ENCODE results near the gene VPS35L. TPM values are rescaled to one million over a fixed set of nuclear protein-coding genes. Genes with fewer than 3 reads are reported as not detected.
A peak's percentile ranks its signal among the peaks of the same experiment; 100 is the strongest.

VPS35L gene
- total and polyA plus RNA-seq, 2 of the 13 experiments (the other 11 are each of a cell fraction or from before 2014, with no cell fraction given), result 1.4 to 1.6 TPM

- TF ChIP-seq PHF20 (CRISPR knock-in tag; IDR thresholded peaks at IDR 0.05) (peak; percentile 95), KDM1A (CRISPR knock-in tag; IDR thresholded peaks at IDR 0.05) (no peak), ZNF850 (CRISPR knock-in tag; conservative IDR thresholded peaks at IDR 0.05) (0 out of 2 replicates have a peak, but pooled peaks have one; percentile 12), SATB2 (CRISPR knock-in tag; IDR thresholded peaks at IDR 0.05) (peak; percentile 59), ZNF605 (CRISPR knock-in tag; IDR thresholded peaks at IDR 0.05) (peak; percentile 97), NCOA1 (CRISPR knock-in tag; IDR thresholded peaks at IDR 0.05) (peak; percentile 47; the same call in 1 of the 2 replicates), ARNT (IDR thresholded peaks at IDR 0.05) (no peak), NFYB (CRISPR knock-in tag; IDR thresholded peaks at IDR 0.05) (peak; percentile 21; the same call in 1 of the 2 replicates)
Observed at GRCh38 chr16:19717741-19718623, 162.5 kb downstream of the VPS35L start, which contains the start of the genes IQCK and KNOP1 (continued).

GRCh38 chr16:19718624-19718965 lies 163.1 kb downstream of the VPS35L start:
- H4K20me1 ChIP-seq (ENCODE audit: insufficient read depth, low read length), result no peaks in the 10 kb centered on the region
- WGBS (ENCODE audit: low lambda C conversion rate), result under 1% methylated on average over 21 of the region's 21 CpGs
- peaks cover 27% of the 10 kb centered on the region for H3K4me1 ChIP-seq (ENCODE audit: insufficient read depth, low read length)
- peak overlapping the region; percentile 74 for H3K27ac ChIP-seq (ENCODE audit: extremely low read length, insufficient read depth, low read length)
- peak; percentile 14 for ATAC-seq
- peak overlapping the region; percentile 98 for H3K4me2 ChIP-seq (ENCODE audit: low read depth, low read length)
- no peak for FAIRE-seq
- ChIA-PET POLR2A (interaction anchor here (1.0 to 2.3 kb wide), 8 partner anchors 13 to 56 kb away, joined by 3 to 12 read pairs (median 4); no protein-coding TSS in a partner anchor), CTCF (ENCODE audit: low intra/inter-chr PET ratio, low total read pairs) (no interaction called here)
- in situ Hi-C loops (cut with HindIII; ENCODE audit: extremely low pct_ligation_motif_present, low pct_unique_long_range_greater_than_20kb), result loop anchor here (5.0 kb wide), 1 partner anchor 169 kb away; no protein-coding TSS in a partner anchor
- H3K4me3 ChIP-seq (replicated peaks in 1 of 3; ENCODE audit: insufficient read depth in 1 of 3, low read depth in 2 of 3, low read length in 3 of 3), result peak overlapping the region; percentile 74 to 98 (median 98)
- peak overlapping the region; percentile 98 for H2AFZ ChIP-seq (ENCODE audit: low read length)
- H3K27me3 ChIP-seq (ENCODE audit: control insufficient read depth in 1 of 2, insufficient read depth in 2 of 2, low read length in 2 of 2), result no peaks in the 10 kb centered on the region; a peak in 1 of 5 replicates
- H3K9ac ChIP-seq (ENCODE audit: insufficient read depth, low read depth, low read length), result peak overlapping the region; percentile 79
- H3K79me2 ChIP-seq (ENCODE audit: insufficient read depth, low read length), result peaks cover 30% of the 10 kb centered on the region
- intact Hi-C loops (cut with micrococcal nuclease; ENCODE audit: unreplicated experiment), result loop anchor here (5.0 kb wide), 2 partner anchors 34 to 169 kb away; no protein-coding TSS in a partner anchor
- DNase-seq (ENCODE audit: low spot score), result no peak
- no TSS peak for BruUV-seq (replicated peaks)
- no peaks in the 10 kb centered on the region for H3K9me3 ChIP-seq (ENCODE audit: low read length)
- H3K36me3 ChIP-seq (replicated peaks in 1 of 2; ENCODE audit: control insufficient read depth in 1 of 2, insufficient read depth in 2 of 2, low read length in 2 of 2), result peaks cover 6 to 12% of the 10 kb centered on the region in 2 experiments
- TF ChIP-seq ZNF18 (CRISPR knock-in tag; IDR thresholded peaks at IDR 0.05; ENCODE audit: insufficient replicate concordance), result peak; percentile 19
- TF ChIP-seq ZFP36L1 (CRISPR knock-in tag; IDR thresholded peaks at IDR 0.05), result no peak
- TF ChIP-seq ARID3A (IDR thresholded peaks at IDR 0.05; ENCODE audit: low read depth, low read length), result no peak
- no peak for TF ChIP-seq BCL3 (CRISPR knock-in tag; IDR thresholded peaks at IDR 0.05)
- TF ChIP-seq BRCA1 (CRISPR knock-in tag; IDR thresholded peaks at IDR 0.05), result no peak
- 0 out of 4 replicates have a peak, but pooled peaks of 1 of the 2 experiments have one; percentile 2 for TF ChIP-seq EP300 (IDR thresholded peaks at IDR 0.05; ENCODE audit: low read depth in 2 of 2, low read length in 2 of 2)
- TF ChIP-seq EP300 (CRISPR knock-in tag; IDR thresholded peaks at IDR 0.05; ENCODE audit: borderline replicate concordance), result no peak
- no peak for TF ChIP-seq ELF3 (CRISPR knock-in tag; IDR thresholded peaks at IDR 0.05)
- TF ChIP-seq XRCC5 (optimal IDR thresholded peaks at IDR 0.05; ENCODE audit: low read length), result no peak
- TF ChIP-seq ZNF20 (CRISPR knock-in tag; IDR thresholded peaks at IDR 0.05), result no peak
- no peak for TF ChIP-seq ZNF350 (CRISPR knock-in tag; IDR thresholded peaks at IDR 0.05; ENCODE audit: borderline replicate concordance, low read depth)

All from HepG2 (cell line).